Lower lobe of right lung (tissue), 2 donors: ENCODE results near the gene NRARP. TPM values are rescaled to one million over a fixed set of nuclear protein-coding genes. Genes with fewer than 3 reads are reported as not detected.

ENCODE experiments used
- ATAC-seq, 2 donors: fragments of 200-7000 bp; cut with Tn5 transposase; one replicate each; pipeline ENCODE4 v1.9.1; 2020 to 2022; ENCODE audit warnings: mild to moderate bottlenecking in 2 of 2, moderate library complexity in 2 of 2
- DNase-seq: peaks from one replicate; pipeline ENCODE4 v3.0.0-alpha.2; 2020
- H3K27ac ChIP-seq: fragments of 200-600 bp; one replicate; pipeline ENCODE4 v1.8.0; 2022
- H3K27me3 ChIP-seq: fragments of 200-600 bp; one replicate; pipeline ENCODE4 v1.8.0; 2022; ENCODE audit warnings: low read depth
- H3K36me3 ChIP-seq: fragments of 200-600 bp; one replicate; pipeline ENCODE4 v1.8.0; 2022; ENCODE audit warnings: mild to moderate bottlenecking
- H3K4me1 ChIP-seq: fragments of 200-600 bp; one replicate; pipeline ENCODE4 v1.8.0; 2022
- H3K4me3 ChIP-seq: fragments of 200-600 bp; one replicate; pipeline ENCODE4 v1.8.0; 2022; ENCODE audit warnings: mild to moderate bottlenecking
- H3K9me3 ChIP-seq: fragments of 200-600 bp; one replicate; pipeline ENCODE4 v1.8.0; 2022
- intact Hi-C: fragments of 100-400 bp; cut with DNase I; formaldehyde crosslinking; loops from one replicate; pipeline ENCODE4 v1.11.0; 2022
- total RNA-seq: library from RNA; stranded (reverse); fragmentation: NEBNext Ultra II Directional; extraction: Animal tissue kit (Norgen Biotek cat#: 25700); gene quantifications from one replicate; pipeline ENCODE4 v1.2.1, GENCODE V29; 2021
- TF ChIP-seq, protein P1 (sequence below): fragments of 200-600 bp; IDR thresholded peaks from one replicate; pipeline ENCODE4 v1.8.0; 2022; ENCODE audit warnings: antibody characterized with exemption, mild to moderate bottlenecking
- donor health status: DM: no; HTN: yes; CAD: no; lungs with severe emphysema.

NRARP gene
- total RNA-seq, 1 donor from 2014 or later: 6.5 TPM

DNA sequence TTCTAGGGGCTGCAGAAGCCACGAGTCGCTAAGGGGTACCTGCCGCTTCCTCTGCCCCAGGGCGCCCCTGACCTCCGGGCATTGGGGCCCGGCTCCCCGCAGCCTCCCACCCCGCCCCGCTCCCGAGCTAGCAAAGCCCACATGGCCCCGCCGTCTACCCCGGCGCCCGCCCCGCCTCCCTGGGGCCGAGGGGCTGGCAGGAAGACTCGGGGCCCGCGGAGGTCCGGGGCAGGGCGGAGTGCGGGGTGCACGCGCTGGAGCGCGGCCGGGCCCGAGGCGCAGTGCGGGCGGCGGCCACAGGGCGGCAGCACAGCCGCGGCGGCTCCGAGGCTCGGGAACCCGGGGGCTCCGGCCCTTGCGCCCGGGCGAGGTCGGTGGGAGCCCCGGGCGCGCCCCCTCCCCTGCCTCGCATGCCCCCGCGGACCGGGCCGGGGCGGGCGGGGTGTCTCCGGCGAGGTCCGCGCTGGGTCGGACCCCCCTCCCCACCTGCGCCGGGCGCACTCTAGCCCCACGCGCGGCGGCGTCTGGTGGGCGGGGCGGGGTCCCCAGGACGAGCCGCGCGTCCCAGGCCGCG, 6.7 kb downstream of the NRARP start:
- Histone ChIP-seq H3K36me3 (no peaks in the 10 kb centered on the region), H3K4me3 (peak overlapping the region; percentile 51), H3K9me3 (no peaks in the 10 kb centered on the region), H3K27ac (peak overlapping the region; percentile 81), H3K4me1 (peaks cover 30% of the 10 kb centered on the region), H3K27me3 (peaks cover 52% of the 10 kb centered on the region)
- intact Hi-C loops: no loop called here
- TF ChIP-seq, protein P1, sequence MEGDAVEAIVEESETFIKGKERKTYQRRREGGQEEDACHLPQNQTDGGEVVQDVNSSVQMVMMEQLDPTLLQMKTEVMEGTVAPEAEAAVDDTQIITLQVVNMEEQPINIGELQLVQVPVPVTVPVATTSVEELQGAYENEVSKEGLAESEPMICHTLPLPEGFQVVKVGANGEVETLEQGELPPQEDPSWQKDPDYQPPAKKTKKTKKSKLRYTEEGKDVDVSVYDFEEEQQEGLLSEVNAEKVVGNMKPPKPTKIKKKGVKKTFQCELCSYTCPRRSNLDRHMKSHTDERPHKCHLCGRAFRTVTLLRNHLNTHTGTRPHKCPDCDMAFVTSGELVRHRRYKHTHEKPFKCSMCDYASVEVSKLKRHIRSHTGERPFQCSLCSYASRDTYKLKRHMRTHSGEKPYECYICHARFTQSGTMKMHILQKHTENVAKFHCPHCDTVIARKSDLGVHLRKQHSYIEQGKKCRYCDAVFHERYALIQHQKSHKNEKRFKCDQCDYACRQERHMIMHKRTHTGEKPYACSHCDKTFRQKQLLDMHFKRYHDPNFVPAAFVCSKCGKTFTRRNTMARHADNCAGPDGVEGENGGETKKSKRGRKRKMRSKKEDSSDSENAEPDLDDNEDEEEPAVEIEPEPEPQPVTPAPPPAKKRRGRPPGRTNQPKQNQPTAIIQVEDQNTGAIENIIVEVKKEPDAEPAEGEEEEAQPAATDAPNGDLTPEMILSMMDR: peak; percentile 45
- no peak for DNase-seq
- ATAC-seq: peak; percentile 71 to 79

DNA sequence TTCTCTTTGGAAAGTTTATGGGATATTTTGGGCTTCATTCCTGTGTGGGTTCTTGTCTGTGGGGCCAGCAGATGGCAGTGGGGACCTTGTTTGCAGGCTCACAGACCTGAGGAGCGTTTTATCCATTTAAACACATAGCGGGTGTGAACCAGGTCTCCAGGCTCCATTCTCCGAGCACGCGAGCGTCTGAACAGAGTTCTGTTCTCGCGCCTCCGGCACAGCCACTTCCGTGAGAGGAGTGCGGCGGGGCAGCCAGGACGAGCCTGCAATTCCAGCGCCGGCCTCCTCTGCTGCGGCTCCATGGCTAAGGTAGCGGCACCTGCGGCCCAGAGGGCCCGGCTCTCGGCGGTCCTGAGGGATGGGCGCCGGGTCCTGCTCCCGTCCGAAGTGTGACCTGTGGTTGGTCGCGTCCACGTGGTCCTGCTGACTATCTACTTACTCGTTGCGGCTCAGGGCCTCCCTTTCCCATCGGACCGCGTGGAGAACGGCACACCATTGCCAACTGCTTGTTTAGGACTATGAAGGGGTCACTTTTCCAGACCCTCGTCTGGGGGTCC, 7.3 kb downstream of the NRARP start:
- intact Hi-C loops: no loop called here
- H3K4me3 ChIP-seq: peak overlapping the region; percentile 51
- no peaks in the 10 kb centered on the region for H3K36me3 ChIP-seq
- ATAC-seq: peak in 1 of 2 donors; percentile 9
- TF ChIP-seq, protein P1: peak; percentile 21
- H3K4me1 ChIP-seq: peaks cover 27% of the 10 kb centered on the region
- no peak for DNase-seq
- no peaks in the 10 kb centered on the region for H3K9me3 ChIP-seq
- peak overlapping the region; percentile 43 for H3K27ac ChIP-seq
- peaks cover 46% of the 10 kb centered on the region for H3K27me3 ChIP-seq

DNA sequence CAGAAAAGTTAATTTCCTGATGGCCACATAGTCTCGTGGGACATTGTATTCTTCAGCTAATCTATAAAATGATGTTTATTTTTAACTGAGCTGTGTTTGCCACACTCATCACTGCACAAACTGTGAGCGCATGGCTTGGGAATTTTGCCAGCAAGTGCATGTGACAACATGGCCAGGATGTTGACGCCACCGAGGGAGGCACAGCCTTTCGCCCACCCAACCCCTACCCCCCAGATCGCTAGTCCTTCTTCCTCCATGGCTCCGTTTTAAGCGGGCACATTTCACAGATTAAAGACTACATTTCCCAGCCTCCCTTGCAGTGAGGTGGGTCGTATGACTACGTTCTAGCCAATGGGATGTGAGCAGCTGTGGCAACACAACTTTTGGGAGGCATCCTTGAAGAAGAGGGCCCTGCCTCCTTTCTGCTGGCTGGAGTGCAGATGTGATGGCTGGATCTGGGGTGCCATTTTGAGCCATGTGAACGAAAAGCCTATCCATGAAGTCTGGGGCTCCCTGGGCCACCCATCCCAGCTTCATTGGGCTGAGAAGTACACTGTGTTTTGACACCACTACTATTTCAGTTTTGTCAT, 7.9 kb downstream of the NRARP start:
- intact Hi-C loops: no loop called here
- Histone ChIP-seq H3K4me1 (peaks cover 27% of the 10 kb centered on the region), H3K27ac (peak overlapping the region; percentile 69), H3K9me3 (no peaks in the 10 kb centered on the region), H3K27me3 (peaks cover 41% of the 10 kb centered on the region), H3K4me3 (peak overlapping the region; percentile 39), H3K36me3 (no peaks in the 10 kb centered on the region)
- TF ChIP-seq, protein P1: no peak
- DNase-seq: no peak
- ATAC-seq: peak; percentile 75 to 81

DNA sequence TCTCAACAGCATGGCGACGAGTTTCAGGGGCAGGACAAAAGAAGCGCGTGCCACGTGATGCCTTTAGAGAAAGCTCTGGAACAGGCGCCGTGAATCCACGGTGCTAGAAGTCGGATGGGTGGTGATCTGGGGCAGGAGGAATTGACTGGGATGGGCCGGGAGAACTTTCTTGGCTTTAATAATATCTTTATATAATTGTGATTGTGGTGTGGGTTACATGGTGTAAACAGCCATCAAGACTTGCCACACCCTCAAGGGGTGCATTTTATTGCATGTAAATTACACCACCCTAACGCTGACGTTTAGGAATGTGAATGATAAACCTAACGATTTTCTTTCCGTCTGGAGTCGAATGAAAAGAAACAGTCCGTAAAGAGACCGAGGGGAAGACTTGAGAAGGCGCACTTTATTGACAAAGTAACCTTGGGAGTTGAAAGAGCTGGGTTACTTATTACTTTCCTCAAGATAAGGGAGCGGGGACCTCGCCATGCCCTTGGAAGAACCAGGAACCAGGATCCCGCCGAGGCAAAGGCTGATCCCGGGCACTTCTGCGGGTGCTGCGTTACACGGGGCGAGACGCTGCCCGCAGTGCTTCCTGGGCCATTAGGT, 8.5 kb downstream of the NRARP start:
- DNase-seq (no peak), ATAC-seq (peak; percentile 37 to 55)
- Histone ChIP-seq H3K27me3 (peaks cover 35% of the 10 kb centered on the region), H3K4me1 (peaks cover 27% of the 10 kb centered on the region), H3K27ac (peak overlapping the region; percentile 69), H3K4me3 (peak overlapping the region; percentile 39), H3K36me3 (no peaks in the 10 kb centered on the region), H3K9me3 (no peaks in the 10 kb centered on the region)
- intact Hi-C loops: no loop called here
- TF ChIP-seq, protein P1: no peak

DNA sequence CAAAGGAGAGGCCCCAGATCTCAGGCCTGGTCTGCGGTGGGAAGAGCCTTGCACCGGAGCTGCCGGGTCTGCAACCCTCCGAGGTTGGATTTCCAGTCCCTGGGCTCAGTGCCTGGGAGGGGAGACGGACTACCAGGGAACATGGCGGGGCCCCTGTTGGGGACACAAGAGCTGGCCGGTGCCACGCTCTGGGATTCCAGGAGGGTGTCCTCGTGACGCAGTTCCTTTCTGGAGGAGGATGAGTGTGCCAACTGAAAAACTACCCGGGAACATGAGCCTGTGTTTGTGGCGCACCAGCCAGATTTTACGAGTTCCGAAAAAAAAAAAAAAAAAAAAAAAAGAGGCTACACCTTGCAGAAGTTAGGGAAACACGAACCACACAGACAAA, 9.0 kb downstream of the NRARP start:
- ATAC-seq (no peak), DNase-seq (no peak)
- TF ChIP-seq, protein P1: no peak
- Histone ChIP-seq H3K27ac (peak overlapping the region; percentile 69), H3K4me3 (no peak overlapping the region), H3K27me3 (peaks cover 30% of the 10 kb centered on the region), H3K36me3 (no peaks in the 10 kb centered on the region), H3K4me1 (peaks cover 22% of the 10 kb centered on the region), H3K9me3 (no peaks in the 10 kb centered on the region)
- intact Hi-C loops: no loop called here
